ENCODE data around the gene THEM4. TPM values are rescaled to one million over a fixed set of nuclear protein-coding genes. Genes with fewer than 3 reads are reported as not detected.

The THEM4 gene
- total and polyA plus RNA-seq, 2 of the 8 experiments (the other 6 are each of a cell fraction or from before 2014, with no cell fraction given), result 9.9 to 11.2 TPM

GRCh38 chr1:151839457-151840403 is 69.6 kb downstream of the THEM4 start, which contains the start of gene C2CD4D (continued):
- TF ChIP-seq CHD7 (IDR thresholded peaks at IDR 0.05; ENCODE audit: insufficient replicate concordance, low read length) (no peak), SIN3A (conservative IDR thresholded peaks at IDR 0.05 in 1 of 2, IDR thresholded peaks at IDR 0.05 in 1 of 2; ENCODE audit: low read depth in 1 of 2, low read length in 2 of 2) (peak in 1 of 2 experiments; percentile 68; a peak in 2 of 4 replicates), NRF1 (IDR thresholded peaks at IDR 0.05; ENCODE audit: low read depth, low read length) (no peak), KDM1A (IDR thresholded peaks at IDR 0.05; ENCODE audit: borderline replicate concordance, low read length) (no peak), TEAD4 (IDR thresholded peaks at IDR 0.05; ENCODE audit: low read depth, low read length) (no peak), KDM4A (IDR thresholded peaks at IDR 0.05; ENCODE audit: low read depth, low read length, severe bottlenecking) (peak; percentile 61), SAP30 (IDR thresholded peaks at IDR 0.05; ENCODE audit: insufficient read depth, insufficient replicate concordance, low read length) (no peak), ZNF274 (IDR thresholded peaks at IDR 0.05; ENCODE audit: borderline replicate concordance, extremely low read depth, low read length) (no peak), KDM5A (IDR thresholded peaks at IDR 0.05; ENCODE audit: low read length) (no peak)
